Measurements from ENCODE around the gene SMOC2. TPM values are rescaled to one million over a fixed set of nuclear protein-coding genes. Genes with fewer than 3 reads are reported as not detected.

The SMOC2 gene
- total RNA-seq, 3 donors from 2014 or later (not counting 1 experiment from before 2014, with no cell fraction given) = not detected

GRCh38 chr6:168420084-168420483 is 20.9 kb upstream of the SMOC2 start:
- H3K9me3 Mint-ChIP-seq = no peaks in the 10 kb centered on the region
- 89% methylated on average over 9 of the region's 9 CpGs for WGBS (ENCODE audit: insufficient coverage)
- no peak for ATAC-seq

GRCh38 chr6:168420706-168421105 is 20.3 kb upstream of the SMOC2 start:
- 88% methylated on average over 12 of the region's 13 CpGs for WGBS (ENCODE audit: insufficient coverage)
- intact Hi-C loops (cut with micrococcal nuclease) = no loop called here
- H3K9me3 Mint-ChIP-seq = no peaks in the 10 kb centered on the region
- Histone ChIP-seq H3K36me3 (ENCODE audit: control insufficient read depth, insufficient read depth, low read length) (no peaks in the 10 kb centered on the region), H3K27ac (ENCODE audit: low read length) (no peak overlapping the region), H3K4me3 (ENCODE audit: low read length) (no peak overlapping the region), H3K27me3 (ENCODE audit: control insufficient read depth, insufficient read depth, low read length) (no peaks in the 10 kb centered on the region), H3K9me3 (ENCODE audit: control insufficient read depth, insufficient read depth, low read length) (no peaks in the 10 kb centered on the region), H3K4me1 (ENCODE audit: control insufficient read depth, insufficient read depth, low read length) (no peaks in the 10 kb centered on the region)
- H3K27me3 Mint-ChIP-seq (ENCODE audit: low read depth in 2 of 2) = peaks cover 8 to 11% of the 10 kb centered on the region in 2 donors
- no peak overlapping the region for H3K4me3 Mint-ChIP-seq
- no peaks in the 10 kb centered on the region for H3K36me3 Mint-ChIP-seq
- ATAC-seq (no peak), DNase-seq (no peak)
- TF ChIP-seq CTCF (IDR thresholded peaks at IDR 0.05) = no peak
- H3K4me1 Mint-ChIP-seq = no peaks in the 10 kb centered on the region
- no peak overlapping the region for H3K27ac Mint-ChIP-seq

More at GRCh38 chr6:168420084-168420483, 20.9 kb upstream of the SMOC2 start:
- H3K27ac Mint-ChIP-seq = no peak overlapping the region
- no peaks in the 10 kb centered on the region for H3K4me1 ChIP-seq (ENCODE audit: control insufficient read depth, insufficient read depth, low read length)
- no peak overlapping the region for H3K4me3 ChIP-seq (ENCODE audit: low read length)
- H3K36me3 Mint-ChIP-seq = no peaks in the 10 kb centered on the region
- H3K4me3 Mint-ChIP-seq = no peak overlapping the region
- H3K9me3 ChIP-seq (ENCODE audit: control insufficient read depth, insufficient read depth, low read length) = no peaks in the 10 kb centered on the region
- TF ChIP-seq CTCF (IDR thresholded peaks at IDR 0.05) = no peak
- peaks cover 8 to 11% of the 10 kb centered on the region in 2 donors for H3K27me3 Mint-ChIP-seq (ENCODE audit: low read depth in 2 of 2)
- no peaks in the 10 kb centered on the region for H3K27me3 ChIP-seq (ENCODE audit: control insufficient read depth, insufficient read depth, low read length)
- H3K4me1 Mint-ChIP-seq = no peaks in the 10 kb centered on the region
- no peak overlapping the region for H3K27ac ChIP-seq (ENCODE audit: low read length)
- intact Hi-C loops (cut with micrococcal nuclease) = no loop called here
- DNase-seq = no peak
- no peaks in the 10 kb centered on the region for H3K36me3 ChIP-seq (ENCODE audit: control insufficient read depth, insufficient read depth, low read length)

DNA sequence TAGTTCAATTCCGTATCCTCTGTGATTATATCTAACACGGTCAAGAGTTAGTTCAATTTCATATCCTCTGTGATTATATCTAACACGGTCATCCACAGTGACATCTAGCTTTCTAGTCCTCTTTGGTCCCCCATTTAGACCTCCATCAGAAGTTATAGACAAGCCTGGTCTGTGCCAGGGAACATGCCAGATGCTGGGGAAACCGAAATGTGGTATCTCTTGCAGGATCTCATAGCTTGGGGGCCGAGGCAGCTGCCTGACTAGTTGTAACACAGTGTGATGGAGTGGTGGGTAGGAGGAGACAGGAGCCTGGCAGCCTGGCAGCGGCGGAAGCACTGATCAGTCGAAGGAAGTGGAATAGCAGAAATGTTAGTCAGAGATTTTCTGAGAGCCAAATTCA is 13.8 kb upstream of the SMOC2 start:
- Mint-ChIP-seq H3K4me1 (no peaks in the 10 kb centered on the region), H3K9me3 (no peaks in the 10 kb centered on the region), H3K36me3 (no peaks in the 10 kb centered on the region), H3K27ac (no peak overlapping the region), H3K27me3 (ENCODE audit: low read depth in 2 of 2) (peaks cover 5 to 14% of the 10 kb centered on the region in 2 donors), H3K4me3 (no peak overlapping the region)
- Histone ChIP-seq H3K4me1 (ENCODE audit: control insufficient read depth, insufficient read depth, low read length) (no peaks in the 10 kb centered on the region), H3K27ac (ENCODE audit: low read length) (no peak overlapping the region), H3K27me3 (ENCODE audit: control insufficient read depth, insufficient read depth, low read length) (no peaks in the 10 kb centered on the region), H3K4me3 (ENCODE audit: low read length) (no peak overlapping the region), H3K9me3 (ENCODE audit: control insufficient read depth, insufficient read depth, low read length) (no peaks in the 10 kb centered on the region), H3K36me3 (ENCODE audit: control insufficient read depth, insufficient read depth, low read length) (no peaks in the 10 kb centered on the region)
- intact Hi-C loops (cut with micrococcal nuclease) = no loop called here
- WGBS (ENCODE audit: insufficient coverage) = 82% methylated on average over 8 of the region's 8 CpGs
- TF ChIP-seq CTCF (IDR thresholded peaks at IDR 0.05) = no peak
- ATAC-seq = no peak
- no peak for DNase-seq

DNA sequence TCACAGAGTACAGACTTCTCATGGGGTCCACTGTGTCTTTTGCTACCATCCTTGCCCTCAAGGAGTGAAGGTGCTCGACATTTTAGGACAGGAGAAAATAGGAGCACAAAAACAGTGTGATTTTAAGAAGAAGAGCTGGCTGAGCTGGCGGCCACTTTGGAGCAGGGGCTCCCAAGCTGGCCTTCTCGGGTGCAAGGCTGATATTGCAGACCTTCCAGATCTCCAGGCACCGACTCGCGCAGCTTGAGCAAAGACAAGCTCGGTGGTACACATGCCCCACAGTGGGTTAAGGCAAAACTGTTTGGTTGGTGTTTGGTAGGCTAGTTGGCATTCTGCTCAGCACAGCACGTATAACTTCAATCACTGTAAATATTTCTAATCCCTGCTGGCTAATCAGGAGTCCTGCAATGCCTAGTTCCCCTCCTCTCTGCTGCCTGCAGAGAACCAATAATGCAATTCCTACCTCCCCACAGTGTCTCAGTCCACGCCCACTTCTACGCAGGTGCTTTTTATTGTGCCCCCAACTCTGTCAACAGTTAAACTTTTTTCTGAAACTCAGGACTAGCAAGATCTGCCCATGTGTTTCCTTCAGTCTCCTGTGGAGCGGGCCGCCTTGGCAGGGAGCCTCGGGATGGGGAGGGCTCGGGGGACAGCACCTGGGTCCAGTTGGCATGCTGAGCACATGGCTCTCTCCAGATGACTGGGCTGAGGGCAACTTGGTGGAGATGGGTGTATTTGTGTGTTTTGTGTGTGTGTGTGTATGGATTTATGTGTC is 12.7 kb upstream of the SMOC2 start:
- Histone ChIP-seq H3K36me3 (ENCODE audit: control insufficient read depth, insufficient read depth, low read length) (no peaks in the 10 kb centered on the region), H3K27me3 (ENCODE audit: control insufficient read depth, insufficient read depth, low read length) (no peaks in the 10 kb centered on the region), H3K27ac (ENCODE audit: low read length) (no peak overlapping the region), H3K4me1 (ENCODE audit: control insufficient read depth, insufficient read depth, low read length) (no peaks in the 10 kb centered on the region), H3K9me3 (ENCODE audit: control insufficient read depth, insufficient read depth, low read length) (no peaks in the 10 kb centered on the region), H3K4me3 (ENCODE audit: low read length) (no peak overlapping the region)
- Mint-ChIP-seq H3K9me3 (no peaks in the 10 kb centered on the region), H3K27ac (no peak overlapping the region), H3K36me3 (no peaks in the 10 kb centered on the region), H3K4me1 (no peaks in the 10 kb centered on the region), H3K27me3 (ENCODE audit: low read depth in 2 of 2) (peaks cover 6 to 20% of the 10 kb centered on the region in 2 donors), H3K4me3 (no peak overlapping the region)
- no peak for DNase-seq
- ATAC-seq = peak in 1 of 3 donors; percentile 38
- intact Hi-C loops (cut with micrococcal nuclease) = no loop called here
- no peak for TF ChIP-seq CTCF (IDR thresholded peaks at IDR 0.05)
- 81% methylated on average over 14 of the region's 14 CpGs for WGBS (ENCODE audit: insufficient coverage)
